HepG2 (cell line): Measurements from ENCODE around the gene IL1RAP. TPM values are rescaled to one million over a fixed set of nuclear protein-coding genes. Genes with fewer than 3 reads are reported as not detected.

Experiments
- ATAC-seq: fragments of 200-7000 bp; cut with Tn5 transposase; 3 replicates; pipeline ENCODE4 v1.9.1; 2020; ENCODE audit warnings: mild to moderate bottlenecking, moderate library complexity
- BruUV-seq: library from RNA; stranded (reverse); fragments of 400-500 nt; replicated peaks from 2 replicates; lab custom pipeline; 2021; lab: Mats Ljungman, UMichigan
- CTCF ChIA-PET: fragments of 300-600 bp; formaldehyde crosslinking; extraction: SDS; loops from one replicate; lab custom pipeline; 2021; ENCODE audit warnings: low total read pairs, inconsistent platforms, low intra/inter-chr PET ratio; lab: Yijun Ruan, JAX
- POLR2A ChIA-PET: fragments of 350-600 bp; sonication (Branson Sonifier 250); formaldehyde crosslinking; loops from one replicate; lab custom pipeline; 2020; ENCODE audit warnings: antibody characterized with exemption, inconsistent platforms; lab: Yijun Ruan, JAX
- DNase-seq: peaks from one replicate; pipeline ENCODE4 v3.0.0-alpha.2; 2015; ENCODE audit warnings: low spot score
- FAIRE-seq: peaks from 3 replicates; lab custom pipeline; 2011; peaks lifted over from hg19 to GRCh38; lab: Jason Lieb, UNC
- H2AFZ ChIP-seq: one replicate; pipeline ENCODE4 v1.6.1; 2011; ENCODE audit warnings: low read length, inconsistent platforms
- H3K27ac ChIP-seq: fragments of 300-600 bp; 3 replicates; pipeline ENCODE4 v1.8.0; 2011; ENCODE audit warnings: mixed run types, mild to moderate bottlenecking, mixed read lengths, low read length, inconsistent platforms; ENCODE audit not compliant: insufficient read depth; ENCODE audit errors: extremely low read length
- H3K27me3 ChIP-seq, 2 experiments: fragments of 200-600 bp in 1 of 2; 2 replicates in 1 of 2; 3 replicates in 1 of 2; pipeline versions ENCODE4 v1.6.0 to v1.8.0; 2011; ENCODE audit warnings: low read length in 2 of 2, mild to moderate bottlenecking in 2 of 2, moderate library complexity in 2 of 2, inconsistent platforms in 1 of 2; ENCODE audit not compliant: insufficient read depth in 2 of 2, control insufficient read depth in 1 of 2
- H3K36me3 ChIP-seq, 2 experiments: fragments of 200-600 bp in 1 of 2; replicated peaks in 1 of 2; 2 replicates in 1 of 2; 3 replicates in 1 of 2; pipeline versions ENCODE4 v1.5.1 to v1.8.0; 2011; ENCODE audit warnings: low read length in 2 of 2, inconsistent platforms in 1 of 2; ENCODE audit not compliant: insufficient read depth in 2 of 2, control insufficient read depth in 1 of 2
- H3K4me1 ChIP-seq: 2 replicates; pipeline ENCODE4 v1.5.1; 2012; ENCODE audit warnings: low read length, inconsistent platforms; ENCODE audit not compliant: insufficient read depth
- H3K4me2 ChIP-seq: 2 replicates; pipeline ENCODE4 v1.6.0; 2011; ENCODE audit warnings: low read depth, low read length, inconsistent platforms
- H3K4me3 ChIP-seq, 3 experiments: fragments of 200-600 bp in 1 of 3; sonication (generic), shearing (Covaris generic) in 1 of 3; replicated peaks in 1 of 3; 2 replicates each; pipeline ENCODE4 v1.5.1; 2011 to 2016; ENCODE audit warnings: low read length in 3 of 3, inconsistent platforms in 2 of 3, low read depth in 2 of 3, mild to moderate bottlenecking in 2 of 3, control low read depth in 1 of 3, mixed read lengths in 1 of 3; ENCODE audit not compliant: insufficient read depth in 1 of 3
- H3K79me2 ChIP-seq: one replicate; pipeline ENCODE4 v1.6.1; 2011; ENCODE audit warnings: low read length, inconsistent platforms; ENCODE audit not compliant: insufficient read depth
- H3K9ac ChIP-seq: 2 replicates; pipeline ENCODE4 v1.6.0; 2011; ENCODE audit warnings: mild to moderate bottlenecking, low read depth, low read length, inconsistent platforms; ENCODE audit not compliant: insufficient read depth
- H3K9me3 ChIP-seq: 2 replicates; pipeline ENCODE4 v1.5.1; 2012; ENCODE audit warnings: mild to moderate bottlenecking, low read length
- H4K20me1 ChIP-seq: 2 replicates; pipeline ENCODE4 v1.6.0; 2011; ENCODE audit warnings: inconsistent platforms, mild to moderate bottlenecking, low read length, moderate library complexity; ENCODE audit not compliant: insufficient read depth
- ARID2 ChIP-seq: sonication (generic); formaldehyde crosslinking; IDR thresholded peaks from 2 replicates; pipeline ENCODE4 v1.8.1; 2022; ENCODE audit warnings: mild to moderate bottlenecking, missing genetic modification reagents, borderline replicate concordance
- DNMT1 ChIP-seq: sonication (generic); formaldehyde crosslinking; IDR thresholded peaks from 2 replicates; pipeline ENCODE4 v1.5.1; 2020; ENCODE audit warnings: mild to moderate bottlenecking, missing genetic modification reagents
- FOXJ3 ChIP-seq: sonication (generic); formaldehyde crosslinking; IDR thresholded peaks from 2 replicates; pipeline ENCODE4 v1.4.0; 2020; ENCODE audit warnings: missing genetic modification reagents, mild to moderate bottlenecking, borderline replicate concordance
- IRX3 ChIP-seq: sonication (generic); formaldehyde crosslinking; IDR thresholded peaks from 2 replicates; pipeline ENCODE4 v1.8.1; 2023; ENCODE audit warnings: mild to moderate bottlenecking, low read depth, missing genetic modification reagents, borderline replicate concordance
- MAF1 ChIP-seq: sonication (generic); formaldehyde crosslinking; IDR thresholded peaks from 2 replicates; pipeline ENCODE4 v1.5.0; 2020; ENCODE audit warnings: missing genetic modification reagents, borderline replicate concordance
- MLLT10 ChIP-seq: sonication (generic); formaldehyde crosslinking; IDR thresholded peaks from 2 replicates; pipeline ENCODE4 v1.4.0; 2020; ENCODE audit warnings: missing genetic modification reagents
- MXI1 ChIP-seq: IDR thresholded peaks from 3 replicates; pipeline ENCODE4 v1.6.1; 2012; ENCODE audit warnings: low read depth, low read length, inconsistent platforms, borderline replicate concordance
- NFE2 ChIP-seq: sonication (generic); formaldehyde crosslinking; IDR thresholded peaks from 2 replicates; pipeline ENCODE4 v1.4.0; 2020; ENCODE audit warnings: missing genetic modification reagents
- PITX1 ChIP-seq: sonication (generic); formaldehyde crosslinking; IDR thresholded peaks from 2 replicates; pipeline ENCODE4 v1.5.1; 2020; ENCODE audit warnings: mild to moderate bottlenecking, missing genetic modification reagents
- PTBP1 ChIP-seq: fragments of 200-400 bp; formaldehyde crosslinking; IDR thresholded peaks from 2 replicates; pipeline ENCODE4 v1.6.1; 2018; ENCODE audit warnings: low read length, low read depth; ENCODE audit not compliant: poor library complexity, severe bottlenecking
- ZBTB21 ChIP-seq: sonication (generic); formaldehyde crosslinking; IDR thresholded peaks from 2 replicates; pipeline ENCODE4 v1.4.0; 2020; ENCODE audit warnings: missing genetic modification reagents
- ZNF282 ChIP-seq: fragments of 450-650 bp; IDR thresholded peaks from 2 replicates; pipeline ENCODE4 v1.6.1; 2018; ENCODE audit not compliant: partially characterized antibody
- ZNF703 ChIP-seq: sonication (generic); formaldehyde crosslinking; IDR thresholded peaks from 2 replicates; pipeline ENCODE4 v1.5.1; 2020; ENCODE audit warnings: missing genetic modification reagents, mild to moderate bottlenecking, moderate library complexity, borderline replicate concordance
- ZUFSP ChIP-seq: sonication (generic); formaldehyde crosslinking; IDR thresholded peaks from 2 replicates; pipeline ENCODE4 v1.9.0; 2021; ENCODE audit warnings: missing genetic modification reagents, mild to moderate bottlenecking, borderline replicate concordance
- WGBS: methylation state at CpG from one replicate; pipeline ENCODE4 v1.1.6; 2017; ENCODE audit warnings: low lambda C conversion rate; 5-methylcytosine and 5-hydroxymethylcytosine counted together
- in situ Hi-C: cut with HindIII; loops from 2 replicates; pipeline ENCODE4 v1.10.0; 2017; ENCODE audit warnings: low pct_unique_long_range_greater_than_20kb; ENCODE audit not compliant: extremely low pct_ligation_motif_present
- intact Hi-C: fragments of 100-400 bp; cut with micrococcal nuclease; formaldehyde crosslinking; loops from one replicate; pipeline ENCODE4 v1.10.0; 2022; ENCODE audit not compliant: unreplicated experiment
- polyA plus RNA-seq, 8 experiments: library from polyadenylated mRNA; depleted of rRNA in 3 of 8; stranded (reverse) in 7 of 8; unstranded in 1 of 8; fragments of >200 nt; fragmentation: Illumina TruSeq in 4 of 8; extraction: Trizol in 4 of 8; gene quantifications; 2 replicates each; pipeline versions ENCODE4 v1.2.1 to v1.2.3, GENCODE V29; 2011 to 2016; ENCODE audit warnings: low read depth in 4 of 8, missing spikeins in 1 of 8, mixed read lengths in 1 of 8; ENCODE audit not compliant: insufficient read depth in 1 of 8
- total RNA-seq, 5 experiments: library from RNA; depleted of rRNA; stranded (reverse); fragments of >200 nt; fragmentation: Illumina TruSeq; extraction: Trizol; gene quantifications; 2 replicates each; pipeline ENCODE4 v1.2.3, GENCODE V29; 2016; ENCODE audit warnings: low read depth in 1 of 5
- TF ChIP-seq, protein P1 (sequence below): sonication (generic); formaldehyde crosslinking; IDR thresholded peaks from 2 replicates; pipeline ENCODE4 v1.5.0; 2020; ENCODE audit warnings: mild to moderate bottlenecking, missing genetic modification reagents, borderline replicate concordance
- TF ChIP-seq, protein P2 (sequence below): sonication (generic); formaldehyde crosslinking; IDR thresholded peaks from 2 replicates; pipeline ENCODE4 v1.5.0; 2020; ENCODE audit warnings: missing genetic modification reagents

The IL1RAP gene
- total and polyA plus RNA-seq, 2 of the 13 experiments (the other 11 are each of a cell fraction or from before 2014, with no cell fraction given): 18.3 to 54.9 TPM

DNA sequence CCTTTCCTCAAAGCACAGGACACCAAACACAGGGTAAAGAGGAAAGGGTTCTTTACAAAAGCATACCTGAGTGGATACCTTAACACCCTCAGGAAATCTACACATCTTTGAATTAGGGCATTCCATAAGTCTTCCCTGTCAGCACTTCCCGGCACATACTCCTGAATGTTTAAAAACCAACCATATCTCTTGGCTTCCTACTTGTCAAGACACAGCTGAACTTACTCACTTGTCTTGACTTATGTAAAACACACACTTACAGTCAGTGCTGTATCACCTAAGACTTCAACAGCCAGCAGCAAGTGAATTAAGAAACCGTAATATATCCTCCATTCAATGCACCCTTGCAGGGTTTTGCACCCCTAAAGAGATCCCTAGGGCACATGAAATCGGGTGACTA is 17.5 kb downstream of the IL1RAP start:
- intact Hi-C loops: no loop called here
- BruUV-seq: no TSS peak
- H3K4me2 ChIP-seq: no peak overlapping the region
- no peaks in the 10 kb centered on the region for H3K9me3 ChIP-seq
- no peak overlapping the region for H3K9ac ChIP-seq
- no peak overlapping the region for H3K27ac ChIP-seq
- FAIRE-seq (no peak), ATAC-seq (no peak), DNase-seq (no peak)
- H3K4me1 ChIP-seq: peaks cover 78% of the 10 kb centered on the region
- peaks cover 4 to 14% of the 10 kb centered on the region in 2 experiments; a peak in 3 of 5 replicates for H3K36me3 ChIP-seq
- H2AFZ ChIP-seq: no peak overlapping the region
- H3K4me3 ChIP-seq: no peak overlapping the region
- no peaks in the 10 kb centered on the region for H4K20me1 ChIP-seq
- WGBS: 93% methylated on average over 3 of the region's 3 CpGs
- H3K79me2 ChIP-seq: peaks cover 64% of the 10 kb centered on the region
- H3K27me3 ChIP-seq: no peaks in the 10 kb centered on the region
- in situ Hi-C loops: no loop called here
- POLR2A ChIA-PET: no interaction called here
- CTCF ChIA-PET: no interaction called here
- no peak for TF ChIP-seq MXI1
- no peak for TF ChIP-seq NFE2 (CRISPR knock-in tag)
- TF ChIP-seq ZUFSP (CRISPR knock-in tag): no peak
- TF ChIP-seq ZBTB21 (CRISPR knock-in tag): no peak
- no peak for TF ChIP-seq PTBP1
- TF ChIP-seq ZNF282: no peak
- TF ChIP-seq MAF1: no peak
- TF ChIP-seq ZNF703: no peak
- no peak for TF ChIP-seq MLLT10 (CRISPR knock-in tag)
- no peak for TF ChIP-seq FOXJ3 (CRISPR knock-in tag)
- TF ChIP-seq PITX1: no peak
- no peak for TF ChIP-seq ARID2
- TF ChIP-seq, protein P1, sequence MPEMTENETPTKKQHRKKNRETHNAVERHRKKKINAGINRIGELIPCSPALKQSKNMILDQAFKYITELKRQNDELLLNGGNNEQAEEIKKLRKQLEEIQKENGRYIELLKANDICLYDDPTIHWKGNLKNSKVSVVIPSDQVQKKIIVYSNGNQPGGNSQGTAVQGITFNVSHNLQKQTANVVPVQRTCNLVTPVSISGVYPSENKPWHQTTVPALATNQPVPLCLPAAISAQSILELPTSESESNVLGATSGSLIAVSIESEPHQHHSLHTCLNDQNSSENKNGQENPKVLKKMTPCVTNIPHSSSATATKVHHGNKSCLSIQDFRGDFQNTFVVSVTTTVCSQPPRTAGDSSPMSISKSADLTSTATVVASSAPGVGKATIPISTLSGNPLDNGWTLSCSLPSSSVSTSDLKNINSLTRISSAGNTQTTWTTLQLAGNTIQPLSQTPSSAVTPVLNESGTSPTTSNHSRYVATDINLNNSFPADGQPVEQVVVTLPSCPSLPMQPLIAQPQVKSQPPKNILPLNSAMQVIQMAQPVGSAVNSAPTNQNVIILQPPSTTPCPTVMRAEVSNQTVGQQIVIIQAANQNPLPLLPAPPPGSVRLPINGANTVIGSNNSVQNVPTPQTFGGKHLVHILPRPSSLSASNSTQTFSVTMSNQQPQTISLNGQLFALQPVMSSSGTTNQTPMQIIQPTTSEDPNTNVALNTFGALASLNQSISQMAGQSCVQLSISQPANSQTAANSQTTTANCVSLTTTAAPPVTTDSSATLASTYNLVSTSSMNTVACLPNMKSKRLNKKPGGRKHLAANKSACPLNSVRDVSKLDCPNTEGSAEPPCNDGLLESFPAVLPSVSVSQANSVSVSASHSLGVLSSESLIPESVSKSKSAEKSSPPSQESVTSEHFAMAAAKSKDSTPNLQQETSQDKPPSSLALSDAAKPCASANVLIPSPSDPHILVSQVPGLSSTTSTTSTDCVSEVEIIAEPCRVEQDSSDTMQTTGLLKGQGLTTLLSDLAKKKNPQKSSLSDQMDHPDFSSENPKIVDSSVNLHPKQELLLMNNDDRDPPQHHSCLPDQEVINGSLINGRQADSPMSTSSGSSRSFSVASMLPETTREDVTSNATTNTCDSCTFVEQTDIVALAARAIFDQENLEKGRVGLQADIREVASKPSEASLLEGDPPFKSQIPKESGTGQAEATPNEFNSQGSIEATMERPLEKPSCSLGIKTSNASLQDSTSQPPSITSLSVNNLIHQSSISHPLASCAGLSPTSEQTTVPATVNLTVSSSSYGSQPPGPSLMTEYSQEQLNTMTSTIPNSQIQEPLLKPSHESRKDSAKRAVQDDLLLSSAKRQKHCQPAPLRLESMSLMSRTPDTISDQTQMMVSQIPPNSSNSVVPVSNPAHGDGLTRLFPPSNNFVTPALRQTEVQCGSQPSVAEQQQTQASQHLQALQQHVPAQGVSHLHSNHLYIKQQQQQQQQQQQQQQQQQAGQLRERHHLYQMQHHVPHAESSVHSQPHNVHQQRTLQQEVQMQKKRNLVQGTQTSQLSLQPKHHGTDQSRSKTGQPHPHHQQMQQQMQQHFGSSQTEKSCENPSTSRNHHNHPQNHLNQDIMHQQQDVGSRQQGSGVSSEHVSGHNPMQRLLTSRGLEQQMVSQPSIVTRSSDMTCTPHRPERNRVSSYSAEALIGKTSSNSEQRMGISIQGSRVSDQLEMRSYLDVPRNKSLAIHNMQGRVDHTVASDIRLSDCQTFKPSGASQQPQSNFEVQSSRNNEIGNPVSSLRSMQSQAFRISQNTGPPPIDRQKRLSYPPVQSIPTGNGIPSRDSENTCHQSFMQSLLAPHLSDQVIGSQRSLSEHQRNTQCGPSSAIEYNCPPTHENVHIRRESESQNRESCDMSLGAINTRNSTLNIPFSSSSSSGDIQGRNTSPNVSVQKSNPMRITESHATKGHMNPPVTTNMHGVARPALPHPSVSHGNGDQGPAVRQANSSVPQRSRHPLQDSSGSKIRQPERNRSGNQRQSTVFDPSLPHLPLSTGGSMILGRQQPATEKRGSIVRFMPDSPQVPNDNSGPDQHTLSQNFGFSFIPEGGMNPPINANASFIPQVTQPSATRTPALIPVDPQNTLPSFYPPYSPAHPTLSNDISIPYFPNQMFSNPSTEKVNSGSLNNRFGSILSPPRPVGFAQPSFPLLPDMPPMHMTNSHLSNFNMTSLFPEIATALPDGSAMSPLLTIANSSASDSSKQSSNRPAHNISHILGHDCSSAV (CRISPR knock-in tag): no peak
- TF ChIP-seq, protein P2, sequence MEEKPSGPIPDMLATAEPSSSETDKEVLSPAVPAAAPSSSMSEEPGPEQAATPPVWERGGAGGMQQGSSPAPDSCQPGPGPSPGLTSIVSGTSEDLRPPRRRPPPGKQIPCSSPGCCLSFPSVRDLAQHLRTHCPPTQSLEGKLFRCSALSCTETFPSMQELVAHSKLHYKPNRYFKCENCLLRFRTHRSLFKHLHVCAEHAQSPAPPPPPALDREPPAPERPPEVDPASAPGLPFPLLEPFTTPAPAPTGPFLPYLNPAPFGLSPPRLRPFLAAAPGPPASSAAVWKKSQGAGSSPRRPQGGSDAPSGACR (CRISPR knock-in tag): no peak
- no peak for TF ChIP-seq IRX3 (CRISPR knock-in tag)
- no peak for TF ChIP-seq DNMT1
